HG02840 (cell line): ENCODE results near the gene MYO3B.
"Not testable (repeated sequence)": the region's sequence is repeated elsewhere in the genome, so short reads cannot be mapped to it uniquely, and the experiment has no call there.

ENCODE experiments used
- ATAC-seq: cut with Tn5 transposase; IDR thresholded peaks from one replicate; pipeline ENCODE4 v1.9.1; 2021; ENCODE audit warnings: mild to moderate bottlenecking, moderate library complexity, moderate number of reproducible peaks; ENCODE audit not compliant: unreplicated experiment, low FRiP score

The MYO3B gene

DNA sequence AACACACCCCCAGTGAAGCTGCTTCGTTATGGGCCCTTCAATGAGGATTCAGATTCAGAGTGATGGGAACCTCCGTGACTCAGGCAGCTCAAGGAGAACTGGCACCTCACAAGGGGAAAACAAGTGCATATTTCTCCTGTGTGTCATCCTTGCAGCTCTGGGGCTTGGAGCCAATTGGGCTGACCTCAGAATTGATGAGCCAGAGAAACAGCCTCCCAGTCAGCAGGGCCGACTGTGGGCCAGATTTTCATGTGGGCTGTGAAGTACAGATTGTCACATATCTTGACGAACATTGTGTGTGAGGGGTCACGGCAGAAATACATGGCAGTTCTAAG lies 347.6 kb downstream of the MYO3B start:
- no peak for ATAC-seq

DNA sequence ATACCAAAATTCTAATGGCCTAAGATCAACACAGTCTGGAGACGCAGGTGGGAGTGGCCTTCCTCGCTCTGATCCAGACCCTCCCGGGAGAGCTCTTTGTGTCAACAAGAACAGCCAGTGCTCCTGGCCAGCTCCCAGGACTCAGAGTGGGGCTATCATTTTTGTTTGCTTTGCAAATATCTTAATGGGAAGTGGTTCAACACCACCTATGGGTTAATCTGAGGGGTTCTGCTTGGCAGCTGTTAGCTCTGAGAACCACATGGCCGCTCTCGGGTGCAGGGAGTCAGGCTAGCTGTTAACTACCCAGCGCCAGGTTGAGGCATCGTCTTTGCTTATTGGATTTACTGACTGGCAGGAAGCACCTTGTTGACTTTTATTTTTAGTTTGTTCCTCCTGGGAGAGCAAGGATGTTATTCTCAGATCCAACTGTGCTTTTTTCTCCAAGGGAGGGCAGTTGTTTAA lies 352.4 kb downstream of the MYO3B start:
- no peak for ATAC-seq

DNA sequence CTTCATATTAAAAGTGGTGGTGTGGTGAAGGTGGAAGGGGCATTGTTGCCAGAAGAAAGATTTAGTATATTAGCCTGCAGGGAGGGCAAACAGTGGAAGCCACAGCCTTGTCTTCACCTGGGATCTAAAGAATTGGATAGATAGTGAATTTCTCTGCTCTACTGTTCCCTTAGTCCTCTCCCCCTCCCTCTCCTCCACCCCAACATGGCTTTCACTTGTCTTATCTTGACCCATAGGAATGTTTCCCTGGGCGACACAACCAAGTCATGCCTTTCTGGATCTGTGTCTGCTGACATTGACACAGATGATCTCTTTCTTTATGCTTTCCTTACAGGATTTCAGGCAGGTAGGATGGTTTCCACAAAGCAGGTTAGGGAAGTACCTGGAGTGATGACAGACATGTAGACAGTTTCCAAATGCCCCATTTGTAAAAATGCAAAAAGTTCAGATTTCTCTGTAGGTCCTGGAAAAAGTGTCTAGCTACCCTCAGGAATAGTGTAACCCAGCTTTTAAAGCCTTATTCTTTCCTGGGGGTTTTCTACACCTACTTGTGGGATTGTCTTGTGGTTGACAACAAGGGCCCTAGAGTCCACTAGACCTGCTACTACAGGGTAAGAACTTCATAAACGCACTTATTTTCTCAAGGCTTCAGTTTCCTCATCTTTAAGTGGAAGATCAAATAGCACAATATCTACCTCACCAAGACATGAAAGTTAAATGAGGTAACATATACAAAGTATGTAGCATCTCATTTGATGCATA lies 353.0 kb downstream of the MYO3B start:
- no peak for ATAC-seq

DNA sequence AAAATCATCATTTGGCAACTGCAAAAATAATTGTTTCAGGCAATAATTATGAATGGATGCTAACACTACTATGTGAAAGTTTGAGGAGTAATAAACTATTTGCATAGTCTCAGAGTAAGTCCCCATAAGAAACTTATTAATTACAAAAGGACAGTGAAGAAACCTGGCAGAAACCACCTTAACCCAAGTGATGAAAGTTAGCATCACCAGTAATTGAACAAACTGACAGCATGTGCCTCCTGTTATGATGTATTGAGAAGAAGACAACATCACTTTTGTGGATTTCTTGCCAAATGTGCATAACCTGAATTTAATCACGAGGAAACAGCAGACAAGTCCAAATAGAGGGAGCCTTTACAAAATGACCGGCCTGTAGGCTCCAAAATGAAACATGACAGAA lies 353.9 kb downstream of the MYO3B start:
- ATAC-seq = no peak

DNA sequence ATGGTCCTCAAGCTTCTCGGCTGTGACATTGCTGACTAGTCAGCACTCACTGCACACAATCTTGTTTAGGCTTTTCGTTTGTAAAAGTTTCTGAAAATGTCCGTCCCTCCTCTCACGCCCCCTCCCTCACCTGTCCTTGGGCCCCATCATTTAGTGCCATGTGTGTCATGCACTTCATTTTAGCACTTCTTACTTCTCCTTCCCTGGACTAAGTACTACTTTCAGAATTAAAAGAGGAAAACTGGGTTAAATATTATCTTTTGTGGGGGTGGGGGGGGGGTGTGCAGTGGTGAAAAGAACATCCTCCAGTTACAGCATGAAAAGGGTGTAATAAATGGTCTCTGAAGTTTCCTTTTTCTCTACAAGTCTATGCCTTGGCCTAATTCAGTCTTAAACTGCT lies 355.2 kb downstream of the MYO3B start:
- peak; percentile 57 for ATAC-seq

DNA sequence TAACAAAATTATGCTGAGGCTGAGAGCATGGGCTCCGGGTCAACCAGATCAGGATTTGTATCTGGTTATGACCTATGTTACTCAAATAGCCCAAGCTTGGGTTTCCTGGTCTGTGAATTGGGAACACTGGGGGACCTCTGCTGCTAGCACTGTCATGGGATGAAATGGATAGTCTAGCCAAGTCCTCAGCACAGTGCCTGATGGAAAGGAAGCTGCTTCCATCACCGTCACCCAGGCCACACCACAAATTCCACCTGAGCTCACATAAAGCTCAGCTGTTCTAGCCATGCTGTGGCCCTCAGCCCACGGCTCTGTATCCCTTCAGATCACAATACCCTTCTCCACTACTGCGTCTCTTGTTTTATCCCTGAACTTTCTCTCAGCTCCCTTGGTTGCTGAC lies 357.6 kb downstream of the MYO3B start:
- no peak for ATAC-seq

DNA sequence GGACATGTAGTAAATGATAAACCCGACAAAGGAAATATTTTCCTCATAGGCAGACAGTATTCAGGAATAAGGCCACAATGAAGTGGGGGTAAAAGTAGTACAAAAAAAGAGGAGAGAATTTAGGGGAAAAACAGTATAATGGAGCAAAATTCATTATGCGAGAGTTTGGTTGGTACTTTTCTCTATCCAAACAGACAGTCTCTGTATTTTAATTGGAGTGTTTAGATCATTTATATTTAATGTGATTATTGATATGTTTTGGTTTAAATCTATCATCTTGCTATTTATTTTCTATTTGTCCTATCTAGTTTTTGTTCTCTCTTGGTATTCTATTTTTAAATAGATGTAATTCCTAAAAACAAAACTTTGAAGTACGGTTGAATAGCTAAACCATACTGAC lies 366.9 kb downstream of the MYO3B start:
- no peak for ATAC-seq

DNA sequence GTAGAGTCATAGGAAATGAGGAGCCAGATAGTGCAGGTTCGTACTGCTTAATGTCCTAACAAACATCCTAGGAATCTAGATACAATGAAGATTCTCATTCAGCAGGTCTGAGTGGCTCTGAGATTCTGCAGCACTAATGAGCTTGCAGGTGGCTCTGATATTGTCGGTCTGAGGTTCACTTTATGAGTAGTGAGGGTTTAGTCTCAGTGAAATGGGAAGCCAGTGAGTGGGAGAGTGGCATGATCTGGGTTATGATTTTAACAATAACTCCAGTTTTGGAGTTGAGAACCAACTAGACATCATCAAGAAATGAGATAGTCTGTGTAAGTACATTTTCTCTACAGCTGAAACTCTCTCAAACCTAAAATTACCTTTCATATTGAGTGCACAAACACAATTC lies 370.4 kb downstream of the MYO3B start:
- ATAC-seq = no peak

DNA sequence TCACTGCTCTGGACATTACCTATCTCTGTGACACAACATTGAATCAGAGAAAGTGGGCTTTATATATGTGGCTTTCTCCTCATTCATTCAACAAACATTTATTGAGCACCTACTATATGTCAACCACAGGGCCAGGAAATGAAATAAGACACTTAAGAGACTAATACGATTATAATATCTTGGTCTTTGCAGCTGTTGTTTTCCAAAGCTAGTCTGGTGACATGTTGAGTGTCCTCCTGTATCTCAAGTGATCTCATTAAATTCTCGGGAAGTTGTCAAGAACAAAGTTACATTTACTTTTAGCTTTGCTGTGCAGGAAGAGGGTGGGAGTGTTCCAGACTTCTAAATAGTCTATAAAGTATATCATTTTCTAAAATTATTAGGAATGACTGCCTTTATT lies 372.6 kb downstream of the MYO3B start:
- ATAC-seq = no peak

DNA sequence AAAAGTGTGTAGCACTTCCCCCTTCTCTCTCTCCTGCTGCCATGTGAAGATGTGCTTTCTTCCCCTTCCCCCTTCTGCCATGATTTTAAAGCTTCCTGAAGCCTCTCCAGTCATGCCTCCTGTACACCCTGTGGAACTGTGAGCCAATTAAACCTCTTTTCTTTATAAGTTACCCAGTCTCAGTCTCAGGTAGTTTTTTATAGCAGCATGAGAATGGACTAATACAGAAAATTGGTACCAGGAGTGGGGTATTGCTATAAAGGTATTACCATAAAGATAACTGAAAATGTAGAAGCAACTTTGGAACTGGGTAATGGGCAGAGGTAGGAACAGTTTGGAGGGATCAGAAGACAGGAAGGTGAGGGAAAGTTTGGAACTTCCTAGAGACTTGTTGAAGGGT lies 374.0 kb downstream of the MYO3B start:
- ATAC-seq = not testable (repeated sequence)

DNA sequence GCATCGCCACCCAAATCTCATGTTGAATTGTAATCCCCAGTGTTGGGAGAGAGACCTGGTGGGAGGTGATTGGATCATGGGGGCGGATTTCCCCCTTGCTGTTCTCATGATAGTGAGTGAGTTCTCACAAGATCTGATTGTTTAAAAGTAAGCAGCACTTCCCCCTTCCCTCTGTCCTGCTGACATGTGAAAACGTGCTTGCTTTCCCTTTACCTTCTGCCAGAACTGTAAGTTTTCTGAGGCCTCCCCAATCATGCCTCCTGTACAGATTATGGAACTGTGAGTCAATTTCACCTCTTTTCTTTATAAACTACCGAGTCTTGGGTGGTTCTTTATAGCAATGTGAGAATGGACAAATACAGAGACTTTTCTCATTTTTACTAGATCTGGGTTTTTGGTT lies 375.8 kb downstream of the MYO3B start:
- no peak for ATAC-seq

DNA sequence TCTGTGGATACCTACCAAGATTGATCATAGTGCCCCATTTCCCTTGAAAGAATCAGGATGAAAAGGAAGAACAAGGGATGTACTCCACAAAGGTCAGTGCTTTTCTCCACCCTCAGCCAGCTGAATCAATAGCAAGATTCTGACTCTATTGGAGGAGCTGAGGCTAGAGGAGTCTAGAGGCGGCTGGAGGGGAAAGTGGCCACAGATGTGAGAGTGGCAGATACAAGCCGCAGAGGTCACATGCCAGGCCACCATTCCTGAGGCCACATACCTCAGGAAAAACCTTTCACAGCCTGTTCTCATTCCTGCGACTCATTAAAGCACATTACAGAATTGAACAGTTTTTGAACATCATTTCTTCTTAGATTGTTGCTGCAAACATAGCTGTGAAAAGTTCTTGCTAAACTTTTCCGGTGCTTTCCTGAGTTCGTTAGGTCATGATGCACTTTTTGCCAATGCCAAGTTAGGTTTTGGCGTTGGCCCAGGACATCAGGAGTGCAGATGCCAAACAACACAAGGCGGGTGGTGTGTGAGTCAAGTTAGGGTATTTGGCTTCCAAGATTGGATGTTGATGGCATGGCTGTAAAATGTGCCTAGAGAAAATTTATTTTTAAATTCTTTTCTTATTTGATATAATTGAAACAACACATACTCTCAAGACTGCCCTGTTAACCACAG lies 376.5 kb downstream of the MYO3B start:
- ATAC-seq = no peak

DNA sequence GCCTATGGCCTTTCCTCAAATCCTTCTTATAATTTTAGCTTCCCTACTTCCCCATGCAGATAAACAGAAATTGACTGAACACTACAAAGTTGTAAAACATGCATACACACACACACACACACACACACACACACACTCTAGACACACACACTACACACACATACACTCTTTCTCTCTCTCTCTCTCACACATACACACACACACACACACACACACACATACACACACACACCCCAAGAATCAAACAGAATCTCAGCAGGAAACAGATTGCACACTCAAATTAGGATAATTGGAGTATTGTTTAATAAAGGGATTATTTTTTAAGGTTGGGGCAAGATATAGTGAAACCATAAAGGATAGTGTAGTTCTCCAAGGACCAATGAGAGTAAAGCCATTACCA lies 385.0 kb downstream of the MYO3B start:
- no peak for ATAC-seq

DNA sequence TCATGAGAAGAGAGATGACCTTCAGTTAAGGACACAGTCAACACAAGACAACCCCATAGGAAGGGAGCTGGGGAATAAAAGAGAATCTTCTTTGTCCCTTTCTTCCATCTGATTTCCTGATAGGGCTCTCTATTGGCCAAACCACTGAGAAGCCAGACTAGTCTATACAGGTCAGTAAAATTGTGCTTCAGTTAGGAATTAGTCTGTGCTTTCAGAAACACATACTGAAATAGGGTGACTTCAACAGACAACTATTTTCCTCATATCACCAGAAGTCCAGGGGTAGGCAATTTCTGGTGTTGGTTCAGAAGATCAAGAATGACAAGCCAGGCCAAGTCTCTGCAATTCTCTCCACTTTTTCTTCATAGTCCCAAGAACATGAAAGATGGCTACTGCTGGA lies 385.5 kb downstream of the MYO3B start:
- ATAC-seq = no peak

DNA sequence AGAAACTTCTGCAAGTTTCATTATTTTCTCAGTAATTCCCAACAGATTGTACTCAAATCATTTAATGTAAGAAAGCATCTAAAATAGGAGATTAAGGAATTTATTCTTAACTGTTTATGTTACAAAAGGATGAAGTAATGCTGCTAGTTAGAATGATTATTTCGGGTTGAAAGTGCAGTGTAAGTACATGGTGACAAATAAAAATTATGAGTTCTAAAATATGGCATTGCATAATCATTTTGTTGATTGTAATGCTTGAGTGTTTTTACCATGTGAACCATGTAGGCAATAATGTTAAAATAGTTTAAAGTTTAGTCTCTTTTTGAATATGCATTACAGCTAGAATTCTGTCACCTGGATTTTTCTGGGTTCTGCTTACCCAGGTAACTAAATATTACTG lies 388.2 kb downstream of the MYO3B start:
- no peak for ATAC-seq

DNA sequence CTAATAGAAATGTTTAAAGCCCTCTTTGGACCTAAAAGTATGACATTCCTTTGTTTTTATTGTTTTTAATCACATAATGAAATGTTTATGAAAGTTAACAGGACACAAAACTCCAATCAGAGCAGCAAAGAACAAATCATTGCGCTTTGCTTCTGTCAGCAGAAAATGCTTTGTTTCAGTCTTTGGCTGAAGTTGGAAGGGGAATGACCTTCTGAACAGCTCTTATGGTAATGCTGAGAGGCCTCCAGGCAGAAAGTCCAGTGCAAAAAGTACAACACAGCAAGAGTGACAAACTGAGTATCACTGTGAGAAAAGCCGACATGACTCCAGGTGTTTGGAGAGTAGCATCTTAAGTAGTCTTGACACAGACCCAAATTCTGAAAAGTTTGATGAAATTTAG lies 389.5 kb downstream of the MYO3B start:
- ATAC-seq = no peak

DNA sequence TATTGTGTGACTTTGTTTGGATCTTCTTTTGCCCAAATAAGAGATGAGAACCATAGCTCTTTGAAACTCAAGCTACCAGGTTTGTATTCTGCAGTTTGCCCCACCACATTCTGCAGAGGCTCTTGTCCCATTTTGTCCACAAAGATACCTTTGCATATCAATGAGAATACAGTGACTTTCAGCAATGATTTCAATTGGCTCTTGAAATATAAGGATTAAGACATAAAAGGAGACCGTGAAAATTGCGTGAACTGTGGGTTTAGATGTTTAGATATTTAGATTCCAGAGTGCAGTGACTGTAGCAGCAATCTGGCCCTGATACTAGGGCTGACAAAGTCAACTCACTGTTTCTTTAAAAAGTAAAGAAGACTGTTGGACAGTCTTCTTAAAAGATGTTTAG lies 390.6 kb downstream of the MYO3B start:
- no peak for ATAC-seq

DNA sequence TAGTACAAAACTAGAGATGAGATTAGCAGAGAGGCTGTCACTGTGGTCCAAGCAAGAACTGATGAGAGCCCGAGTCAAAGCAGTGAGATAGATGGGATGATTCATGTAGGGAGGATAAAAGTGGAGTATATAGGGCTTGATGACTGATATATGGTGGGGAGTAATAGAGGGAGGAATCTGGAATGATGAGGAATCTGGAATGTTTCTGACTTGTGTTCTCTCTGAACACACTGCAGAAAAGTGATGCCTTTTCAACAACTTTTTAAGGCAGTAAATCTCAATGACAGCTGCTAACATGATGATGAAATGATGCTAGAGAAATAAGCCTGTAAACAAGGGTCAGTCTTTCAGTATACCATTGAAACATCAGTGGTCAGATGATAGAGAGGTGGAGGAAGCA lies 393.7 kb downstream of the MYO3B start:
- ATAC-seq = no peak

DNA sequence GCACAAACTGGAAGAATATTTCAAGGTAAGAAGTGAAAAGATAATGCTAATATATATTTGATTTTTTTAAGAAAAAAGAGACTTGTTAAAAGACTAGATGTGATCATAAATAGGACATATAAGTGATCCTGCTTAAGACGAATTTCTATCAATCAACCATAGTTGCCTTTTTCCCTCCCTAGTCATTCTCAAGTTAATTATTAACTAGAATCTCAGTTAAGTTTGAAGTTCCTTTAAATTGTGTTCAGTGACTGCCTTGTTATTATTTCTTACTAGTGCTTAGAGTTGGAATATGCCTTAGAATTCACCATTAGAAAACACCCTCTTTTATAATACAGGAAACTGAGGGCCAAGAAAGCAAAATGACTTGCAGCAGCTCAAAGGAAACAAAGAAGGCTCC lies 395.7 kb downstream of the MYO3B start:
- ATAC-seq = no peak

DNA sequence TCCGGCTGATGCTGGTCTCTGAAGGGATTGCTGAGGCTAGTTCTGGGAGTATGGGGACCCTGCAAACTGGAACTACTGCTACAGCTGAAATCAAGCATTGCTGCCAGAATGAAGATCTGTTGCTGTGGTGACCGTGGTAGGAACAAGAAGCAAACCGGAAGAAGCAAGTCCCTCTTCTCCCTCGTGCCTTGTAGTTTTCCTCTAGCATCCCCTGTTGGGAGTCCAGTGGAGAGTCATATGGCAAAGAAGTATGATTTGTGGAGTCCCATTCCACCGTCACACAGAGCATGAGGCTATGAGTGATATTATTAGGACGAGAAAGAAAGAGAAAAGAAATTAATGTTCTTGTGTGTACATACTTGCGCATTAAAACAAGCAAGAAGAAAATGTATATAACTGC lies 398.3 kb downstream of the MYO3B start:
- no peak for ATAC-seq

DNA sequence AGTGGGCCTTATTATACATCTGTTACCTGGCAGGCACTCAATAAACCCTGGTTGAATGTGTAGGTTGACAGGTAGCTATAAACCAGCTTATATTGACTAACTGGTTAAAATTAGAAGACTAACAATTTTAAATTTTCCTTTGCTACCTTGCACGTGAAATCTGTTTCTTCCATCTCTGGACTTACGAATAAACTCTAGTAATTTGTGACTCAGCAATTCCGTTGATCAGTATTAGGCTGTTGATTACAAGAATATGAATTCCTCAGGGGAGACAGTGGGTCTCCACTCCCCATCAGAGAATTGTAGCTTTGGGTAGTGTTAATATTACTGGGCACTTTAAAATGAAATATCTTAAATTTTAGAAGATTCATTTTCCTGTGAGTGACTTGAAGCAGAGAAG lies 399.4 kb downstream of the MYO3B start:
- ATAC-seq = no peak

DNA sequence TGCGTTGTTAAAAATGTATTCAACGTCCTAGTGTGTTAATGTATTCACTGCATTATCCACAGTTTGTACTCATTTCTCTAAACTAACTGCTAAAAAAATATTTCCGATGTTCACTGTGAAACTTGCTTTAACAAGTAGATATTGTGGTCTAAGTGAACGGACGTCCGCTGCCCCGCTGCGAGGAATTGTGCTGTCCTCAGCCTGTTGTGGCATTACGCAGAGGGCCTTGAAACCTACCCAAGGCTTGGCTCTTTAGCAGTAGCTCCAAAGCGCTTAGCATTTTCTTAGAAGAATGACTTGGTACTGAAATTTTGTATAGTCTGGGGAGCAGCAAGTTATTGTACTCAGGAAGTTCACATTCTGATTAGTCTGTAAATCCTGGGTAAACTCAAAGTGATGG lies 400.7 kb downstream of the MYO3B start:
- ATAC-seq = no peak
